GM19324 (cell line): Measurements from ENCODE around the gene TMEM219.
A peak's percentile ranks its signal among the peaks of the same experiment; 100 is the strongest.

Experiments
- ATAC-seq: cut with Tn5 transposase; IDR thresholded peaks from one replicate; pipeline ENCODE4 v1.9.1; 2021; ENCODE audit warnings: mild to moderate bottlenecking, moderate library complexity; ENCODE audit not compliant: unreplicated experiment, low FRiP score

Gene TMEM219

GRCh38 chr16:29994600-29995323, 32.9 kb downstream of the TMEM219 start:
- peak; percentile 13 for ATAC-seq

GRCh38 chr16:29995324-29995910, 33.5 kb downstream of the TMEM219 start, which contains the start of gene HIRIP3:
Gene HIRIP3 (minus strand): TSS chr16:29995617. CDS start chr16:29995605, 12 bp downstream.
- ATAC-seq: peak; percentile 66

- peak; percentile 94 for ATAC-seq
These were observed 34.3 kb downstream of the TMEM219 start, which contains the start of gene INO80E for GRCh38 chr16:29995911-29996765. Gene INO80E (plus strand): TSS chr16:29996241. CDS start chr16:29996311, 70 bp downstream.

GRCh38 chr16:29996766-29997250, 34.9 kb downstream of the TMEM219 start:
- no peak for ATAC-seq

DNA sequence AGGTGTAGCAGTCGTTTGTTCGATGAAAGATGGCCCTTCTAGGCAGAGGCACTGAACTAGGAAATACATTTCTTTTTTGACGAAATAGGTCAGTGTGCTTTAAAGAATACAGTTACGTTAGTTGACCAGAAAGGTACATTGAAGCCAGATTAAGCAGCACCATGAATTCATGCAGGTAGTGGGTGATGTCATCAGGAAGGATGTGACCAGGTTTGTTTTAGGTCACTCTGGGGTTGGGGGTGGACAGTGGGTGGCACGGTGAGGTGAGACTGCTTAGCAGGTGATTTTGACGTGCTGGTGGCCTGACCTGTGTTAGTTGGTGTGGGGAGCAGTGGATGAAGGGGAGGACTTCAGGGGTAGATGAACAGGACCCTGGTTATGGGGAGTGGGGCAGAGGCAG, 37.7 kb downstream of the TMEM219 start:
- ATAC-seq: no peak

- ATAC-seq: no peak
These were observed 39.1 kb downstream of the TMEM219 start for GRCh38 chr16:30000735-30001631.

GRCh38 chr16:30002614-30003346, 40.9 kb downstream of the TMEM219 start:
- ATAC-seq: no peak

- ATAC-seq: no peak
These were observed 42.0 kb downstream of the TMEM219 start for GRCh38 chr16:30003670-30004423.

- no peak for ATAC-seq
These were observed 42.5 kb downstream of the TMEM219 start for GRCh38 chr16:30004424-30004776.

GRCh38 chr16:30004811-30005242, 42.9 kb downstream of the TMEM219 start:
- ATAC-seq: no peak

DNA sequence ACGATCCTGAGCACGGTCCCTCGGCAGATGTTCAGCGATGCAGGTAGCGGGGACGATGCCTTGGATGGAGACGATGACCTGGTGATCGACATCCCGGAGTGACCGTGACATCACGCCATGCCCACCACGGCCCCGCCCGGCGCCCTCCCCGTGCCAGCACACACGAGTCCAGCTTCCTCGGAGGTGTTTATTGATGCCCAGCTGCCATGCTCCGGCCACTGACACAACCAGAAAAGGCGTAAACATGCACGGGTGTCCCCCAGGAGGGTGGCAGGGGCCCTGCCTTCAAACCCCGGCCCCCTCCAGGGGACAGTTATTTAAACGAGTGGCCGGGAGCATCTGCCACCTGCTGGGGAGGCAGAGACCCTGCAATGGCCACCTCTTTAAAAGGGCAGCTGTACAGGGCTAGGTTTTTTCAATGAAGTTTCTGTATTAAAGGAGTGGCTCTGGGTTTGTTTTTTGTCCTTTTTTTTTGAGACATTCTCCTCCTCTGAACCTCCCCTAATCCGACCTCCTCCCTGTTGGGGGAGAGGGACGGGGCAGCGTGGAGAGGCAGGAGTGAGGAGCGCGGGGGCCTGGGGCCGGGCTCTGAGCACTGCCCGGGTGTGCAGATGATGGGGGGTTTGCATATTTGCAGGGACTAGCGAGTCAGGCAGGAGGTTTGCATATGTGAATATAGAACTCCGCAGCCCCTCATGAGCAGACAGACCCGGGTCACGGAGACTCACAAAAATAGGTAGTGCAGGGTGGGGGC, 43.6 kb downstream of the TMEM219 start:
- no peak for ATAC-seq

DNA sequence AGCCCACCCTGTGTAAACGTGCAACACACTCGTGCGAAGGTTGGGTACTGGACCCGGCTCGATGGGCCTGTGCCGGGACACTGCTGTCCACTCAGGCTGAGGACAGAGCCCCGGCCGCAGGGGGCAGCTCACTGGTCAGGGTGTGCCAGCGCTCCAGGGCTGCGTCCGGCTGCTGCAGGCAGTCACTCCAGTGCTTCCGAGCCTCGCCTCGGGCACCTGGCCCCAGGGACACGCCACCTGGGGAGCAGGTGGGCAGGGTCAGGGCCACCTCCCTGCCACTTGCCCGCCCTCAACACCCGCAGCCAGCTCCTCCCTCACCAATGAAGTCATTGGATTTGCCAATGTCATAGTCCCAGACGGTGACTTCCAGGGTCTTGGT, 44.2 kb downstream of the TMEM219 start:
- ATAC-seq: no peak

DNA sequence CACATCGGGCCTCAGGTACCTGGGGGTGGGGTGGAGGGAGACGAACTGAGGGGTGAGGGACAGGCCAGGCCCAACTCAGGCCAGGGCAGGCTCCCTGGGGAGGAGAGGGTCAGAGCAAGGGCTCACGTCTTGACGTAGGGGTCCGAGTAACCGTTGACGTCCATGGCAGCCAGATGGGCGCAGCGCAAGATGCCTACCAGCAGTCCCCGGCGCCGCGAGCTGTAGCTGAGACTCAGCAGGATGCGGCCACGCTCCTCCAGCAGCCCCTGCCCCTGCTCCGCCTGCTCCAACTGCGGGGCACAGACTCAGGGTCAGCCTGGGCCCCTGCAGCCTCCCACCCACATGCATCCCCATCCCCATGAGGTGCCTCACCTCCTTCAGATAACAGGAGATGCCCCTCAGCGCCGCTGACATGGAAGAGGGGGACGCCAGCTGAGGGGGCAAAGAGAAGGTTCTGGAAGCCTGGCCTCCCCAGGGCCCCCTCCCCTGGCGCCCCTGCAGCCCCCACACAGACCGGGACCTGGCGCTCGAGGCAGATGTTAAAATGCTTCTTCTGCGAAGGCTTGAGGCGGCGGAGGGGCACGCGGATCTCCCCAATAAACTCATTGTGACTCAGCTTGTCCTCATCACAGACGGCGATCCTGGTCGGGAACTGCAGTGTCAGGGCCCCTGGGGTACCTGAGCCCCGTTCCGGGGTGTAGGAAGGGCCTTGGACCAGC, 44.9 kb downstream of the TMEM219 start:
- no peak for ATAC-seq

DNA sequence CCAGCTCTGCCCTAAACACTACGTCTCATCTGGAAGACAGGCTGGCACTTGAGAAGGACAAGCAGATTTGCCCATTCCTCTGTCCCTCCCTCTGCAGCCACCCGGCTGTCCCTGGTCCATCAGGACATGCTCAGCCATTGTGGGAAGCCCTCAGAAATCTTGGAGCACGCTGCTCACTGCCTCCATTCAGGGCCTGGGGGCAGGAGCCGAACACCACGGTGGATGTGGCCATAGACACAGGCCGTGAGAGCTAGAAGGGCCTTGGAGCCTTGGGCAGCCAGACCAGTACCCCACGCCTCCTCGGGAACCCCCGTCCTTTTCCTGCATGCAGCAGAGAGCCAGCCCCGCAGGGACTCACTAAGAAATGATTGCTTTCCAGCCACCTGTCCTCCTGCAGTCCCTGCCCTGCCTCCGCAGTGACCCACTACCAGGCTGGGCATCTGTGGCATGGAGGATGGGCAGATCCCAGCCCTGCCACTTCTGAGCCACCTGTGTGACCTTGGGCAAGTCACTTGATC, 45.6 kb downstream of the TMEM219 start:
- ATAC-seq: no peak

- ATAC-seq: no peak
These were observed 47.4 kb downstream of the TMEM219 start for GRCh38 chr16:30009085-30009862.
